ENCODE results near the gene SPOUT1.

- TF ChIP-seq CTCF (conservative IDR thresholded peaks at IDR 0.05; ENCODE audit: low read depth, low read length) (no peak), EZH2 (IDR thresholded peaks at IDR 0.05; ENCODE audit: borderline replicate concordance, low read depth, low read length, poor library complexity, severe bottlenecking) (no peak)
These were observed 31.9 kb upstream of the SPOUT1 start for GRCh38 chr9:128861501-128861900.
